NT2/D1 (cell line): Measurements from ENCODE around the gene HTATIP2.

Experiments
- YY1 ChIP-seq: IDR thresholded peaks from 2 replicates; pipeline ENCODE4 v1.6.1; 2011; ENCODE audit not compliant: insufficient read length, insufficient read depth
- ZNF274 ChIP-seq: IDR thresholded peaks from 2 replicates; pipeline ENCODE4 v1.6.1; 2011; ENCODE audit warnings: mild to moderate bottlenecking, low read depth, low read length

DNA sequence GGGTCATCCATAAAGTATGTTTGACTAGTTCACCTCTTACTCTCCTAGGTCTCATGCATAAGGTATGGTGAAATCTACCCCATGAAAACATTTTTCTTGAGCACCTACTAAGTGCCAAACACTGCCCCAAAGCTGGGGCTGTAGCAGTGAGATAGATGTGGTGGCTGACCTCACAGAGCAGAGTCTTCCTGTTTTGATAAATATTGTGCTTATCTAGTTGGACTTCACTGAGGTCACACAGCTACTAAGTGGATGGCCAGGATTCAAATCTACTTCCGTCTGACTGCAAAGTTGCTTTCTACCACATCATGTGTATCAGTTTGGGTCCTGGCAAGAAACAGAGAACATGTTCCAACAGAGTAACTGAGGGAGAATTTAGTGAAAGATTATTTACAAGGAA is 6.4 kb upstream of the HTATIP2 start:
- TF ChIP-seq ZNF274 (no peak), YY1 (no peak)
